Measurements from ENCODE around the gene PCDH9.
"Not testable (repeated sequence)": the region's sequence is repeated elsewhere in the genome, so short reads cannot be mapped to it uniquely, and the experiment has no call there.

The PCDH9 gene

DNA sequence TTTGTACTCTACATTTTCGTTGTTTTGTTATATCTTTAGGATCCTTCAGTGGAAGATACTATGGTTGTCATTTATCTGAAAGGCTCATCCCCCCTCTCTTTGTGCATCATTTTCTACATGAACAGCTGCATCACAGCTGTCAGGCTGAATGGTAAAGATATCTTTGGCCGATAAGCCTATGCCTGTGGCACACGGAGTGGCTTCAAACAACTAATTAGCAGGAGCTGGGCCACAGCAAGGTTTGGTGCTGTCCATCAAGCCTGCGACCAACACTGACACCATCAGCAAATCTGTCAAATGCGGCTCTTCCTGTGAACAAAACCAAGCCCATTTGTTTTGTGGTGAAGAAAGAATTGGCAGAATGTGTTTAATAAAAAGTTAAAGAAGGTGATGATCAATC is 334.4 kb downstream of the PCDH9 start:
- TF ChIP-seq, protein P1, sequence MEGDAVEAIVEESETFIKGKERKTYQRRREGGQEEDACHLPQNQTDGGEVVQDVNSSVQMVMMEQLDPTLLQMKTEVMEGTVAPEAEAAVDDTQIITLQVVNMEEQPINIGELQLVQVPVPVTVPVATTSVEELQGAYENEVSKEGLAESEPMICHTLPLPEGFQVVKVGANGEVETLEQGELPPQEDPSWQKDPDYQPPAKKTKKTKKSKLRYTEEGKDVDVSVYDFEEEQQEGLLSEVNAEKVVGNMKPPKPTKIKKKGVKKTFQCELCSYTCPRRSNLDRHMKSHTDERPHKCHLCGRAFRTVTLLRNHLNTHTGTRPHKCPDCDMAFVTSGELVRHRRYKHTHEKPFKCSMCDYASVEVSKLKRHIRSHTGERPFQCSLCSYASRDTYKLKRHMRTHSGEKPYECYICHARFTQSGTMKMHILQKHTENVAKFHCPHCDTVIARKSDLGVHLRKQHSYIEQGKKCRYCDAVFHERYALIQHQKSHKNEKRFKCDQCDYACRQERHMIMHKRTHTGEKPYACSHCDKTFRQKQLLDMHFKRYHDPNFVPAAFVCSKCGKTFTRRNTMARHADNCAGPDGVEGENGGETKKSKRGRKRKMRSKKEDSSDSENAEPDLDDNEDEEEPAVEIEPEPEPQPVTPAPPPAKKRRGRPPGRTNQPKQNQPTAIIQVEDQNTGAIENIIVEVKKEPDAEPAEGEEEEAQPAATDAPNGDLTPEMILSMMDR (IDR thresholded peaks at IDR 0.05; ENCODE audit: low read depth, low read length, missing control alignments) = no peak
- DNase-seq (ENCODE audit: extremely low read depth, low read depth) = no peak
- H3K4me3 ChIP-seq (replicated peaks; ENCODE audit: low read depth, low read length) = no peak overlapping the region

DNA sequence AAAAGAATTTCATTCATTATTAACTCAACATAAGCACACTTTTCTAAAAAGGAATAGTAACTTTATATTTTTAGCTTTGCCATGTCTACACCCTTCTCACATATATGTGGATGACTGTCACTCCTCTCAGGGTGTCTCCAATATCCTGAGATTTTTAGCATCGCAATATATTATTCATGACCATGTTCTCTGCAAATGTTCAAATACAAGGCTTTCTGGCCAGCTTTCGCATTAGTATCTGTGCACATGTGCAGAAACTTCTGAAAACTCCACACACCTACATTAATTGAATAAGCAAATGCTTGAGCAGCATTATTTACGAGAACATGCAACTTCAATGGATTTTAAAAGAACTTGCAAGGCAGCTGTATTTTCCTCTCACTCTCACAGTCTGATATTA is 334.8 kb downstream of the PCDH9 start:
- TF ChIP-seq, protein P1 (IDR thresholded peaks at IDR 0.05; ENCODE audit: low read depth, low read length, missing control alignments) = no peak
- no peak overlapping the region for H3K4me3 ChIP-seq (replicated peaks; ENCODE audit: low read depth, low read length)

DNA sequence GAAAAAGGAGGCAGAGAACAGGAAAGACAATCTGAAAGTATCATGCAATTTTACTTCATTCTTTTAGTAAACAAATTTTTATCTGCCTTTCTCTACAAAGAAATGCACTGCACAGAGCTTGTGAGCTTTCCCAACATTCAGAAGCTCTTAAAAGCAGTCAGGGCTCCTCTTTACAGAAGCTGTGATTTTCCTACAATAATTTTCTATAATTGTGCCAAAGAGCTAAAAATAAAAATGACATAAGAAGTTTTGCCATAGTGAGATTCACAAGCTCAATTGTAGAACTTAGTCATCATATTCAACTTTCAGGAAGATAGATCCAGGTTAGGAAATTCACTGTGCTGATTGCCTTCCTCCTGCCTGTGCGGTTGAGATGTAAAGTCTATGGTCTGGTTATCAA is 341.4 kb downstream of the PCDH9 start:
- TF ChIP-seq, protein P1 (IDR thresholded peaks at IDR 0.05; ENCODE audit: low read depth, low read length, missing control alignments) = no peak
- H3K4me3 ChIP-seq (replicated peaks; ENCODE audit: low read depth, low read length) = no peak overlapping the region
- DNase-seq (ENCODE audit: extremely low read depth, low read depth) = no peak

More for the DNA sequence above, 334.8 kb downstream of the PCDH9 start:
- DNase-seq (ENCODE audit: extremely low read depth, low read depth) = no peak

DNA sequence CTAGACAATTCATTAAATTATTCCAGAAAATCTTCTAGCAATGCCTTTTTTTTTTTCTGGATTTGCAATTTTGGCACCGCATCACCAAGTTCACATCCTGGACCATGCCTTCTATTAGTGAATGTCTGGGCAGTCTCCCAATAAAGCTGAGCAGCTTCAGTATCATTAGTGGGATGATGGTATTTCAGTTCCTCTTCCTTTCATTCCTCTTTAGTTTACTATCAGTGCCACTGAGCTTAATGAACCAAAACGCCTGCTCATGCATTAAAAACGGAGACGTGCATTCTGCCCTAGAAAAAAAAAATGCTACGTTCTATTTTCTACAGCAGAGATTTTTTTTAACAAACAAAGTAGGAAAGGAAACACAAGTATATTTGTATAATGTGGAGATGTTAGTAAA is 343.0 kb downstream of the PCDH9 start:
- TF ChIP-seq, protein P1 (IDR thresholded peaks at IDR 0.05; ENCODE audit: low read depth, low read length, missing control alignments) = no peak
- DNase-seq (ENCODE audit: extremely low read depth, low read depth) = no peak
- no peak overlapping the region for H3K4me3 ChIP-seq (replicated peaks; ENCODE audit: low read depth, low read length)

DNA sequence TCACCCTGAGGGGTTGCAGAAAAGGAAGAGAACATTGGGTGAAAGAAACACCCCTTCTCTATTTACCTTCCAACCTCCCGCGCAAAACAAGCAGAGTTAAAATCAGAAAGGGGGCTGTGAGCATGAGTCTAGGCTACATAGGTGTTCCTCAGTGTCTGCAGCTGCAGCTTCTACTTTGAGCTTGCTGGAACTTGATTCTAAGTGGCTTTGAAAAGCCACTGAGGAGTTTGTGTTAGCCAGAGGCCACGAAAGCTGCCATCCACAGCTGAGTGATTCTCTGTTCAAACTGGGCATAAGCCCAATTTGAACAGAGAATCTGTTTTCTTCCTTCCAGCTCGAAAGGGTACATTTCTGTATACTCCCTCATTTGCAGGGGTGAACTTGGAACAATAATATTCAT is 343.9 kb downstream of the PCDH9 start:
- TF ChIP-seq, protein P1 (IDR thresholded peaks at IDR 0.05; ENCODE audit: low read depth, low read length, missing control alignments) = no peak
- H3K4me3 ChIP-seq (replicated peaks; ENCODE audit: low read depth, low read length) = no peak overlapping the region
- DNase-seq (ENCODE audit: extremely low read depth, low read depth) = no peak

DNA sequence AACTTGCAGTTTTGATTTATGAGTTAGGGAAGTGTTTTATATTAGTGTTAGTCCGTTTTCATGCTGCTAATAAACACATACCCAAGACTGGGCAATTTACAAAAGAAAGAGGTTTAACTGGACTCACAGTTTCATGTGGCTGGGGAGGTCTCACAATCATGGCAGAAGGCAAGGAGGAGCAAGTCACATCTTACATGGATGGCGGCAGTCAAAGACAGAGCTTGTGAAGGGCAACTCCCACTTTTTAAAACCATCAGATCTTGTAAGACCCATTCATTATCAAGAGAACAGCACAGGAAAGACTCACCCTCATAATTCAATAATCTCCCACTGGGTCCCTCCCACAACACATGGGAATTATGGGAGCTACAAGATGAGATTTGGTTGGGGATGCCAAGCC is 349.0 kb downstream of the PCDH9 start:
- not testable (repeated sequence) for DNase-seq (ENCODE audit: extremely low read depth, low read depth); H3K4me3 ChIP-seq (replicated peaks; ENCODE audit: low read depth, low read length)

DNA sequence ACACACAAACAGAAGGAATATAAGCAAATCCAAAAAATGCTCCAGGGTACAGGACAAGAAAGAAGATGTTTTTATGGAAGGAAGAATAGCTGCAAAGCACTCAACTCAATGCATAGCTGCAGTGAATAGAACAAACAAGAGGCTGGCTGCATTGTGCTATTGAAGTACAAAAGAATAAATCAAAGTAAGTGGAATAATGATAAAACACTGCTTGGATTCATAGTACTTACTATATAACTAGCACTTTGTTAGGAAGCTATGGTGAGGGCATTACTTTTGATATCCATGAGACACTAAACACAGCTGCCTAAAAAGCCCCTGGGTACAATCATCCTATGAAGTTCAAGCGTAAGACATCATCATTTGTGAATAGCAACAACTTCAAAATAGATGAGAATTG is 350.1 kb downstream of the PCDH9 start:
- no peak overlapping the region for H3K4me3 ChIP-seq (replicated peaks; ENCODE audit: low read depth, low read length)
- TF ChIP-seq, protein P1 (IDR thresholded peaks at IDR 0.05; ENCODE audit: low read depth, low read length, missing control alignments) = no peak
- DNase-seq (ENCODE audit: extremely low read depth, low read depth) = no peak

Measured in HFF-Myc (cell line).